ENCODE results near the gene CLASP2.

The CLASP2 gene

DNA sequence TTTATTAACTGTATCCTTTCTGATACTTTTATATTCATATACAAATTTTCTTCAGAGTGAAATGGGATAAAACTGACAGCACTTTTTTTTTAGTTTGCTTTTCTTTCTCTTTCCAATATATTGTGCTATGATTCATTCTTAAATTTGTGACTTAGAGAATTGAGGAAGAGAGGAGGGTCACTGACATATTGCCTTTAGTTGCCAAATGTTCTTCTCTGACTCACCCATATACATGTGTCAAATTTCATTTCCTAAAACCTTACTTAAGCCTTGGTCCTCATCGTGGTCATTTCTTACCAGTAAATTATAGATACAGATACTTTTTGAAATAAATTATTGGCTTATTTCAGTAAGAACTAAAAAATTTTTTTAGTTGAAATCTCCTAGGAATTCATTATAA is 53.9 kb downstream of the CLASP2 start:
- no peak overlapping the region for H3K4me2 ChIP-seq (ENCODE audit: low read depth, low read length, poor library complexity, severe bottlenecking)
- no peak for TF ChIP-seq EZH2phosphoT487 (conservative IDR thresholded peaks at IDR 0.05; ENCODE audit: low read length)
- TF ChIP-seq, protein P1, sequence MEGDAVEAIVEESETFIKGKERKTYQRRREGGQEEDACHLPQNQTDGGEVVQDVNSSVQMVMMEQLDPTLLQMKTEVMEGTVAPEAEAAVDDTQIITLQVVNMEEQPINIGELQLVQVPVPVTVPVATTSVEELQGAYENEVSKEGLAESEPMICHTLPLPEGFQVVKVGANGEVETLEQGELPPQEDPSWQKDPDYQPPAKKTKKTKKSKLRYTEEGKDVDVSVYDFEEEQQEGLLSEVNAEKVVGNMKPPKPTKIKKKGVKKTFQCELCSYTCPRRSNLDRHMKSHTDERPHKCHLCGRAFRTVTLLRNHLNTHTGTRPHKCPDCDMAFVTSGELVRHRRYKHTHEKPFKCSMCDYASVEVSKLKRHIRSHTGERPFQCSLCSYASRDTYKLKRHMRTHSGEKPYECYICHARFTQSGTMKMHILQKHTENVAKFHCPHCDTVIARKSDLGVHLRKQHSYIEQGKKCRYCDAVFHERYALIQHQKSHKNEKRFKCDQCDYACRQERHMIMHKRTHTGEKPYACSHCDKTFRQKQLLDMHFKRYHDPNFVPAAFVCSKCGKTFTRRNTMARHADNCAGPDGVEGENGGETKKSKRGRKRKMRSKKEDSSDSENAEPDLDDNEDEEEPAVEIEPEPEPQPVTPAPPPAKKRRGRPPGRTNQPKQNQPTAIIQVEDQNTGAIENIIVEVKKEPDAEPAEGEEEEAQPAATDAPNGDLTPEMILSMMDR (IDR thresholded peaks at IDR 0.05; ENCODE audit: insufficient read depth, low read length, poor library complexity, severe bottlenecking): no peak

DNA sequence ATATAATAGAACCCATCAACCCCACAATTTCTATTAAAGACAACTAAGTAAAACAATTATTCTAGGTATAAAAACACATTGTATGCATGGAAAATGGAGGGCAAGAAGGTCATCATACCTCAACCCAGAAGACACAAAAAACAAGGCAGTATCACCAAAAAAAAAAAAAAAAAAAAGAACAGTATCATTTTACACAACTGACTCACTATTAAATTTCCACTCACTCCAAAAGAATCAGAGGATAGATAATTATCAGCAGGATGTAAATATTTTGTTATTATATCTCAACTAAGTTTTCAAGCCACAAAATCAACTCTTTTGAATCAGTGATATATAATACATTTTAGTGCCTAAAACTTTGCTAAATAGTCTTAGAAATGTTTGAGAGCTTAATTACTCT is 55.0 kb downstream of the CLASP2 start:
- no peaks in the 10 kb centered on the region for H3K9me3 ChIP-seq (ENCODE audit: insufficient read depth, low read length)
- H3K4me3 ChIP-seq (ENCODE audit: insufficient read depth, low read length, poor library complexity, severe bottlenecking): no peak overlapping the region
- H3K9ac ChIP-seq (ENCODE audit: low read length): no peak overlapping the region
- no peak for TF ChIP-seq EZH2phosphoT487 (conservative IDR thresholded peaks at IDR 0.05; ENCODE audit: low read length)
- TF ChIP-seq, protein P1 (IDR thresholded peaks at IDR 0.05; ENCODE audit: insufficient read depth, low read length, poor library complexity, severe bottlenecking): no peak
- no peaks in the 10 kb centered on the region for H4K20me1 ChIP-seq (ENCODE audit: low read depth, low read length)
- no peak overlapping the region for H3K27ac ChIP-seq (ENCODE audit: low read depth, low read length)
- H3K27me3 ChIP-seq (ENCODE audit: low read length): no peaks in the 10 kb centered on the region
- H3K4me2 ChIP-seq (ENCODE audit: low read depth, low read length, poor library complexity, severe bottlenecking): no peak overlapping the region
- H3K79me2 ChIP-seq (ENCODE audit: insufficient read depth, low read length): peaks cover 9% of the 10 kb centered on the region; the same call in 1 of the 2 replicates
- no peak overlapping the region for H2AFZ ChIP-seq (ENCODE audit: low read depth, low read length, severe bottlenecking)
- no peaks in the 10 kb centered on the region for H3K9me2 ChIP-seq (replicated peaks; ENCODE audit: insufficient read depth, low read length)
- peaks cover 2% of the 10 kb centered on the region; the same call in 1 of the 2 replicates for H3F3A ChIP-seq (ENCODE audit: insufficient read depth)
- H3K36me3 ChIP-seq (ENCODE audit: low read length): no peaks in the 10 kb centered on the region

More for the DNA sequence above, 53.9 kb downstream of the CLASP2 start:
- H3K9ac ChIP-seq (ENCODE audit: low read length): no peak overlapping the region
- peaks cover 2% of the 10 kb centered on the region; the same call in 1 of the 2 replicates for H3F3A ChIP-seq (ENCODE audit: insufficient read depth)
- no peak overlapping the region for H3K27ac ChIP-seq (ENCODE audit: low read depth, low read length)
- no peaks in the 10 kb centered on the region for H3K27me3 ChIP-seq (ENCODE audit: low read length)
- H3K4me3 ChIP-seq (ENCODE audit: insufficient read depth, low read length, poor library complexity, severe bottlenecking): no peak overlapping the region
- H3K79me2 ChIP-seq (ENCODE audit: insufficient read depth, low read length): no peaks in the 10 kb centered on the region
- H3K9me3 ChIP-seq (ENCODE audit: insufficient read depth, low read length): no peaks in the 10 kb centered on the region
- no peaks in the 10 kb centered on the region; the same call in 1 of the 2 replicates for H3K36me3 ChIP-seq (ENCODE audit: low read length)
- H2AFZ ChIP-seq (ENCODE audit: low read depth, low read length, severe bottlenecking): no peak overlapping the region
- no peaks in the 10 kb centered on the region for H3K9me2 ChIP-seq (replicated peaks; ENCODE audit: insufficient read depth, low read length)
- H4K20me1 ChIP-seq (ENCODE audit: low read depth, low read length): no peaks in the 10 kb centered on the region

DNA sequence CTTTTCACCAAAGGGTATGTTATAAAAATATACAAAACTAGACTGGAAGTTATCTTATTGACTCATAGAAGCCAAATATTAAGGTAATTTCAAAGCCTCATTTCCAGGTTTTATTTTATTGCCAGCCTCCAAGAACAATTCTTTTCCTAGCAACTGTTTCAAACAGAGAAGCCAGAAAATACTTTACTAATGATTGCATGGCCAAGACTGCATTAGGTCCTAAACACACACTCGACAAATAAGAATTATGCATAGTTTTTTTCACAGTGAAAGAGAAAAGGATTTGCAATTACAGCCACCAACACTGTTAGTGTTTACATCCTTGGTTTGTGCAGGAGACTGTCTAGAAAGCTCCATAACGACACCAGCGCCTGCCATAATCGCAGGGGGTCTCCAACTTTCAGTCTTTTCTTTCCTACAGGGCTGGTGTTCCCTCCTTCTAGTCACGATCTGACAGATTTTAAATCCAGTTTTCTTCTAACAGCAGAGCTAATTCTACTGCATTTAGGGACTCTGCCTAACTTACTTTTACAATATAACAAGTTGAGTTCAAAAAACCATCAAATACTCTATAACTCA is 58.1 kb downstream of the CLASP2 start:
- TF ChIP-seq, protein P1 (IDR thresholded peaks at IDR 0.05; ENCODE audit: insufficient read depth, low read length, poor library complexity, severe bottlenecking): no peak
- TF ChIP-seq EZH2phosphoT487 (conservative IDR thresholded peaks at IDR 0.05; ENCODE audit: low read length): no peak
- H3K79me2 ChIP-seq (ENCODE audit: insufficient read depth, low read length): peaks cover 24% of the 10 kb centered on the region; the same call in 1 of the 2 replicates
- H2AFZ ChIP-seq (ENCODE audit: low read depth, low read length, severe bottlenecking): no peak overlapping the region
- no peaks in the 10 kb centered on the region for H3K36me3 ChIP-seq (ENCODE audit: low read length)
- no peaks in the 10 kb centered on the region for H3K9me3 ChIP-seq (ENCODE audit: insufficient read depth, low read length)
- no peaks in the 10 kb centered on the region for H4K20me1 ChIP-seq (ENCODE audit: low read depth, low read length)
- peak overlapping the region; percentile 52 for H3K27ac ChIP-seq (ENCODE audit: low read depth, low read length)
- no peak overlapping the region for H3K4me3 ChIP-seq (ENCODE audit: insufficient read depth, low read length, poor library complexity, severe bottlenecking)
- no peaks in the 10 kb centered on the region for H3K9me2 ChIP-seq (replicated peaks; ENCODE audit: insufficient read depth, low read length)
- H3K27me3 ChIP-seq (ENCODE audit: low read length): no peaks in the 10 kb centered on the region
- H3K4me2 ChIP-seq (ENCODE audit: low read depth, low read length, poor library complexity, severe bottlenecking): peak overlapping the region; percentile 57
- H3K9ac ChIP-seq (ENCODE audit: low read length): peak overlapping the region; percentile 14; the same call in 1 of the 2 replicates
- no peaks in the 10 kb centered on the region; the same call in 1 of the 2 replicates for H3F3A ChIP-seq (ENCODE audit: insufficient read depth)

Measured in SU-DHL-6 (cell line).